HG03457 (cell line): ENCODE measurements around the gene GABRE.
"Not testable (repeated sequence)": the region's sequence is repeated elsewhere in the genome, so short reads cannot be mapped to it uniquely, and the experiment has no call there.

Source experiments
- ATAC-seq: cut with Tn5 transposase; IDR thresholded peaks from one replicate; pipeline ENCODE4 v1.9.1; 2021; ENCODE audit warnings: moderate number of reproducible peaks; ENCODE audit not compliant: unreplicated experiment

Gene GABRE

GRCh38 chrX:151970027-151970426 lies 4.4 kb downstream of the GABRE start:
- no peak for ATAC-seq

- no peak for ATAC-seq
Measured at GRCh38 chrX:151966236-151966635, 8.2 kb downstream of the GABRE start.

GRCh38 chrX:151962034-151962433 lies 12.4 kb downstream of the GABRE start:
- no peak for ATAC-seq

GRCh38 chrX:151958101-151958500 lies 16.4 kb downstream of the GABRE start:
- ATAC-seq: no peak

- no peak for ATAC-seq
Measured at GRCh38 chrX:151954730-151955129, 19.7 kb downstream of the GABRE start.

- no peak for ATAC-seq
Measured at GRCh38 chrX:151938172-151938571, 36.3 kb downstream of the GABRE start.

- ATAC-seq: no peak
Measured at GRCh38 chrX:151935358-151935757, 39.1 kb downstream of the GABRE start.

- no peak for ATAC-seq
Measured at GRCh38 chrX:151929126-151929525, 45.4 kb downstream of the GABRE start.

GRCh38 chrX:151923648-151924047 lies 50.8 kb downstream of the GABRE start:
- no peak for ATAC-seq

GRCh38 chrX:151922692-151923091 lies 51.8 kb downstream of the GABRE start:
- no peak for ATAC-seq

GRCh38 chrX:151921866-151922265 lies 52.6 kb downstream of the GABRE start:
- no peak for ATAC-seq

- no peak for ATAC-seq
Measured at GRCh38 chrX:151921292-151921691, 53.2 kb downstream of the GABRE start.

GRCh38 chrX:151920530-151920929 lies 53.9 kb downstream of the GABRE start:
- ATAC-seq: no peak

- ATAC-seq: no peak
Measured at GRCh38 chrX:151920101-151920500, 54.4 kb downstream of the GABRE start.

- ATAC-seq: no peak
Measured at GRCh38 chrX:151919610-151920009, 54.9 kb downstream of the GABRE start.

- not testable (repeated sequence) for ATAC-seq
Measured at GRCh38 chrX:151918736-151919135, 55.7 kb downstream of the GABRE start.

GRCh38 chrX:151912780-151913179 lies 61.7 kb downstream of the GABRE start, which contains the start of gene MAGEA4:
TSS of gene MAGEA4 (plus strand) at chrX:151912889. CDS start at chrX:151923665, 10,776 bp downstream.
- ATAC-seq: no peak

GRCh38 chrX:151912221-151912620 lies 62.3 kb downstream of the GABRE start:
- no peak for ATAC-seq

GRCh38 chrX:151904989-151905388 lies 69.5 kb downstream of the GABRE start:
- ATAC-seq: no peak
